Measurements from ENCODE around the gene DCBLD1.
"Not testable (repeated sequence)": the region's sequence is repeated elsewhere in the genome, so short reads cannot be mapped to it uniquely, and the experiment has no call there.

DCBLD1 gene

DNA sequence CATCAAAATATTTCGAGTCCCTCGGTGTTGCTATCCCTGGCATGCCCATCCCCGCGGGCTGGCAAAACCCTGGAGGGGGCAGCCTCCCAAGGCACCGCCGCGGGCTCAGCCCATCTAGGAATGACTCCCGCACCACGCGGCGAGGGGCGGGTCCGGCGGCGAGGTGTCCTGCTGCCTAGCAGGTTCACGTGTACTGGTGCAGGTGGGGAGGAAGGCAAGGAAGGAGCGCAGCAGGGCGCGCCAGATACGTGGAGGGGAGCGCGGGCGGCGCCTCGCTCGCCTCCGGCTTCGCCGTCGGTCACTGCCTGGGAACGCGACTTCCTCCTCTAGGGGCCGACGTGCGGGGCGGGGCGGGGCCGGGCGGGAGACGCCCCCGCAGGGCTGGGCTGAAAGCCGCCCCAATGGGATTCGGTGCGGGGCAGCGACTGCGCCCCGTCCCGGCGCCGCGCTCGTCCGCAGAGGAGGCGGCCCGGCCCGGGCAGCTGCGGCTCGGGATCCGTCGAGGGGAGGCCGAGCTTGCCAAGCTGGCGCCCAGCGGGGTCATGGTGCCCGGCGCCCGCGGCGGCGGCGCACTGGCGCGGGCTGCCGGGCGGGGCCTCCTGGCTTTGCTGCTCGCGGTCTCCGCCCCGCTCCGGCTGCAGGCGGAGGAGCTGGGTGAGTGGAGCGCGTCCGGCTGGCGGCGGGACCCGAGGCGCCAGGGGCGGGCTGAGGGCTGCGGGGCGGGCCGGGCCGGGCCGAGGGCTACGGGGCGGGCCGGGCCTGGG is at the start of gene DCBLD1:
Gene DCBLD1, plus strand, starts transcription at position 435 of the 764 bp plus-strand sequence. Its CDS starts 108 bp downstream, at position 543.
- peak; percentile 58 for DNase-seq

DNA sequence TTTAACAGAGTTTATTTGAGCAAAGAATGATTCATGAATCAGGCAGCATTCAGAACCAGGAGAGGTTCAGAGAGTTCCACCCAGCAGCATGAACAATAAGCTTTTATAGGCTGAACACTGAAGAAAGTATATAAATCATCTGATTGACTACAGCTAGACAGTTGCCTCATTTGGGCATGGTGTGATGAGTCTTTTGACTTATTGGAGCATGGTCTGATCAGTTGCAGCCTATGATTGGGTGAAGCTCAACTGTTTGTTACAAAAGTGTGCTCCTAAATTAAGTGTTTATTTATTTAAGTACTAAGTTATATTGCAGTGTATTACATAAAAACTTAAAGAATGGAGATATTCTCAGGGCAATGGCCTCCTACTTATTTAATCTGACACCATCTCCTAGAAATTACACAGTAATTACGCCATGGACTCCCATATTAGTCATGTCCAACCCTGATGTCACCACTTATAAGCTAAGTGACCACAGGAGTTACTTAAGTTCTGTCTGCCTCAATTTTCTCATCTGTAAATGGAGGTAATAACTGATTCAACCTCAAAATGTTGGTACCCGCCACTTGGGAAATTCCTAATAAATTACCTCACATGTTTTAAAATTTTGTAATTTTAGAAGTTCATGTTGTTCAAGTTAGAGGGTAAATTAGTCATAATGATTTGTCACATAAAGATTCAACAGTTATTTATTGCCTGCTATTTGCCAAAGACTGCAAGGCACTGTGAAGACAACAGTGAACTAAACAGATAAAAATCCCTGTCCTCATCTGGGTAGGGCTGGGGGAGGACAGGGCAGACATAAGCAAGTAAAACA is 41.6 kb upstream of the DCBLD1 start:
- DNase-seq, result no peak

DNA sequence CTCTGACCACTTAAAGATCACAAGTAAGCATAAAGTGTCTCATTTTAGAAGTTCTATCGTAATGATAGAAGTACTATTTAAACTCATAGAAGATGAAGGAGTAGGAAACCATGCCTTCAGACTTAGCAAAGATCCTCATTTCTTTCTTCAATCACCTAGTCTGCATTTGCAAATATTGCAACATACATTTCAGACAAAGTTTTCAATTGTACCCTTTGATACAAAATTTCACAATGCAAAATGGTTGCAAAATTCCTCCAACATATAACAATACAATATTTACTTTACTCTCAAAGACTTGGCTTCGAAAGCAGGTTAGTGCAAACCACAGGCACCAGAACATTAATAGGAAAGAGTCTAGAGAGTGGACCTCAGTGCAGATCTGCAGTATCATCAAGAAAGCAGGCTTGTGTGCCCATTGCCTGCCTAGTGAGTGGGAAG is 40.6 kb upstream of the DCBLD1 start:
- DNase-seq, result no peak

DNA sequence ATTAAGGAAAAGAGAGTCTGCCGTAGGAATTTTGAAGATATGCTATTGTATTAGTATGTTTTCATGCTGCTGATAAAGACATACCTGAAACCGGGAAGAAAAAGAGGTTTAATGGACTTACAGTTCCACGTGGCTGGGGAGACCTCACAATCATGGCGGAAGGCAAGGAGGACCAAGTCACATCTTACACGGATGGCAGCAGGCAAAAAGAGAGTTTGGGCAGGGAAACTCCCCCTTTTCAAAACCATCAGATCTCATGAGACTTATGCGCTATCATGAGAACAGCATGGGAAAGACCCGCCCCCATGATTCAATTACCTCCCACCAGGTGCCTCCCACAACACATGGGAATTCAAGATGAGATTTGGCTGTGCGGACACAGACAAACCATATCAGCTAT is 40.2 kb upstream of the DCBLD1 start:
- DNase-seq, result not testable (repeated sequence)

DNA sequence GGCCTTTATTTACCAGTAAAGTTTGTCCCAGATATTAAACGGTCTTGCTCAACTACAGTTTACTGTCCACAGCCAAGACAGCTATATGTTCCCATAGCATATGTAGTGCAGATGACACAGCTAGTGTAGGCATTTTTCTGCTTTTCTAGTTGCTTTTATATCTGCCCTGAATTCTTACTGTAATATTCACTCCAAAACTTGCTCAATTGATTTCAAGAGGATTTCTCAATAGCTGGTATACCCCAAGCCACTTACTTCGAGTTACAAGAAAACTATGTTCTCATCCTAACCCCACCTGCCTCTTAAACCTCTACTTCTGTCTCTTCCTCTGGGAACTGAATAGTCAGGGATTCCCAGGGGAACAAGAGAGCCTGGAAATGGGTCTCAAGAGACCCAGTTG is 37.9 kb upstream of the DCBLD1 start:
- DNase-seq, result no peak

DNA sequence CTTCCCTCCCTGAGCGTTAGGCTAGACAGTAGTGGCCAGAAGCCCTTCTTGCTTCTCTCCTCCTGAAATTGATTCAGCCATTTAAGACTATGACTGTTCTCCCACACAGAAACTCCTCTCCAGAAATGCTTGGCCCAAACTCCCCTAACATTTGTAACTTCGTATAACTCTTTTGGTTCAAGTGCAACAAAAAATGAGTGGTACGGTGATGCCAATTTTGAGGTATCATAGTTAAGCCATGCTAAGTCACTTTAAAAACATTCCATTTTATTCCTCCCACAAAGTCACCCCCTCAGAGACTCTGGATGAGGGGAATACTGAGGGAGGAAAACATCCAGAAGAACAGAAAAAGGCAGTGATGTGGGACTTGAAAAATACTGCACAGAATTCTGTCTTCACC is 35.6 kb upstream of the DCBLD1 start:
- DNase-seq, result no peak

DNA sequence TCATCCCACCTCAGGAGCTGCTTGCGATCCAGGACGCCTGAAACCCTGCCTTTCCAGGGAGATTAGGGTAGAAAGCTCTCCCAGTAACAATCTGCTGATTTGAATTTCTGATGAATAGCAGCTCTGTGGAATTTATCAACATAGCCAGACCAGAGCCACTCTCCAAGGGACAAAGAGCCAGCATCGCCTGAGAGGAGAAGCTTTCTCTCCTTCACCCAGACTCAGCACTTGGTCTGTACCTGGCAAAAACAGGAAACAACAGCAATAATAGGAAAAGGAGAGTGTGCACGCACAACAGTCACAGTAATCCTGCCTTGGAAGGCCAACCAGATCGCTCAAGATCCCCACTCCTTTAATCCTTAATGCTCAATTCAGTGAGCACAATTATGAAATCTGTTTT is 34.5 kb upstream of the DCBLD1 start:
- DNase-seq, result no peak

DNA sequence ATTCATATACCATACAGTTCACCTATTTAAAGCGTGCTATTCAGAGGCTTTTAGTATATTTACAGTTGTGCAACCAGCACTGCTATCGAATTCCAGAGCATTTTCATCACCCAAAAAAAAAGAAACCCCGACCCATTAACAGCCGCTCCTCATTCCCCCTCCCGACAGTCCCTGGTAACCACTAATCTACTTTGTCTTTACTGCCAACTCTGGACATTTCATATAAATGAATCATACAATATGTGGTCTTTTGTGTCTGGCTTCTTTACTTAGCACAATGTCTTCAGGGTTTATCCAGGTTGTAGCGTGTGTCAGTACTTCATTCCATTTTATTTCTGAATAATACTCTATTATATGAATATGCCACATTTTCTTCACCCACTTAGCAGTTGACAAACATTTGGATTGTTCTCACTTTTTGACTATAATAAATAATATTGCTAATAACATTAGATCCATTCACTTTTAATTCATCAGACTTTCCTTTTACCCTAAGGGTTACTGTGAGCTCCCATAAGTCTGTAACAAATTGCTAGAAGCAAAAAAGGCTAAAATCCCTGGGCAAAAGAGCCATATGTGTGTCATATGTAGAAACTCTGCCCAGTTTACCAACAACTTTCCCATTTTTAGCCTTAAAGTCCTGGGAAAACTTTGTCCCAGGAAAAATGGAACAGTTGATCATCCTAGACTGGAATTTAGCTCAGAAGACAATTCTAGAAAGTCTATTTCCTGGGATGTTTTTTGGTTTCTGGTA is 33.6 kb upstream of the DCBLD1 start:
- DNase-seq, result no peak

DNA sequence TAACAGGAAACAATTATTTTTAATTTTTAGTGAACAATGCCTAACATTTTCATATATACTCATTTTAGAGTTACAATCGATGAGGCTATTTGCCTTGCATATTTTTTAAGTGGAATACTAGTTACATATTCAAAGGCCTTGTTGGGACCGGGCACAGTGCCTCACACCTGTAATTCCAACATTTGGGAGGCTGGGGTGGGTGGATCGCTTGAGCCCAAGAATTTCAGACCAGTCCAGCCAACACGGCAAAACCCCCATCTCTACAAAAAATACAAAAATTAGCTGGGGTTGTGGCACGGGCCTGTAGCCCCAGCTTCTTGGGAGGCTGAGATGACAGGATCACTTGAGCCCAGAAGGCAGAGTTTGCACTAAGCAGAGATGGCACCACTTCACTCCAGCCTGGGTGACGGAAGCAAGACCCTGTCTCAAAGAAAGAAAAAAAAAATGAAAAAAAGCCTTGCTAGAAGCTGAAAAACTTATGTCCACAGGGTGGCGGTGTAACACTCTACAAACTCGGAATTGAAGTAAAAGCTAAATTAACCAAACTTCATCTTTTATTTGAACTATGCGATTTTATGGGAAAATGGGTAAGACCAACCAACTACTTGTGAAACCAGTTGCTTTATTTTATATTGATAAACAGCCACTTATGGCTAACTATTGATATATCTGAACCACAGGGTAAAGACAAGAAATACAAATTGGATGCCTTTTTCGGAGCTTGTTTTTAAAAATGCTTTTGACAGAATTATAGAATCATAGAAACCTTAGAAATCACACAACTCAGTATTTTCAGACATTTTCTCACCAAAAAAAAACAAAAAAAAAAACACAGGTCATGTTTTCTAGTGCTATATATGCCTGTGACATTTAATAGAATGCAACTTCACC is 32.7 kb upstream of the DCBLD1 start:
- DNase-seq, result no peak

DNA sequence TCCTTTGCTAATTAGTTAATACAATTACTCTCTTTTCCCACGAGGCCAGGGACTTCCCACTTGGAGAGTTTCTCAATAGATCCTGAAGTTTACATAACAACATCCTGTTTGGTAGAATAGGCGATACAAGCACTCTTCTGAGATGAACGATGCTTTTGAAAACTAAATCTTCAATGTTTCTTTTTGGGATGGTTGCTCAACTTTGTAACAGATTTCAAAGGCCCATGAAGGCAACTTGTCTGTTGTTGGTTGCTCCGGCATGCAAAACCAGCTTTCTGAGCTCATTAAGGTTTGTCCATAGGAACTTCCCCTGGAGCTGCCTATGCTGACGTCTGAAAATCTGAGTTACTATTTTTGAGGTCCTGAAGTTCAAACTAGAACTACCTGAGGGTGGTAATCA is 30.8 kb upstream of the DCBLD1 start:
- no peak for DNase-seq

DNA sequence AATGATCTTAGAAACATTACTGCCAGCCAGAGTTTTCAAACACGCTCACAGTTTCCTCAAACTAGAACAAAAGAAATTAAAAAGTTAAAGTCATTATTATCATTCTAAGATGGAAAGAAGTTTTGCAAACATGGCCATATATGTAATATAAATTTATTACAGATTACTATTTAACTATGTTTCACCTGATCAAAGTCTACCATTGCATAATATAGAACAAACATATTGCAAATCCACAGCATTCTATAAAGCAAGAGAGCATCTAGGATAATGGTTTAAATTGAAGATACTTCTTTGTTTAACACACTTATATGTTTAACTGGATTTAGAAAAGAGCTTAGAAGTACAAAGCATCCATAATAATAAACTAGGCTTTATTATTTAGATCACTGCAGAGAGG is 26.2 kb upstream of the DCBLD1 start:
- DNase-seq, result no peak

DNA sequence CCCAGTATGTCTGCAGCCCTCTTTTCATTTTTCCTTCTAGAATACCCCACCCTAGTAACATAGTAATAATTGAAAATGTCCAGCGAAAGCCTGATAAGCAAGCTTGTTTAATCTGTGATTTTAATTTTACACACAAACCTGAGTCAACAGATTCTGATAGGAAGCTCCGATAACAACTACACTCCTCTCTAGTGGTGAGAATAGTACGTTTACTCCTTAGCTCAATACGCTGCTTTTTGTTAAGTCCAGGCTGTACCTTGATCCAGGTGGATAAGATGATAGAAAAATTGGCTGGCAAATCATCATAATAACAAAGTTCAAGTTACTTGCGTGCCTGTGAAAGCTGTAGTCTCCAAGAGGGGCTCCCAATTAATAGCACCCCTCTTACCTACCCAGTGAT is 25.5 kb upstream of the DCBLD1 start:
- no peak for DNase-seq

DNA sequence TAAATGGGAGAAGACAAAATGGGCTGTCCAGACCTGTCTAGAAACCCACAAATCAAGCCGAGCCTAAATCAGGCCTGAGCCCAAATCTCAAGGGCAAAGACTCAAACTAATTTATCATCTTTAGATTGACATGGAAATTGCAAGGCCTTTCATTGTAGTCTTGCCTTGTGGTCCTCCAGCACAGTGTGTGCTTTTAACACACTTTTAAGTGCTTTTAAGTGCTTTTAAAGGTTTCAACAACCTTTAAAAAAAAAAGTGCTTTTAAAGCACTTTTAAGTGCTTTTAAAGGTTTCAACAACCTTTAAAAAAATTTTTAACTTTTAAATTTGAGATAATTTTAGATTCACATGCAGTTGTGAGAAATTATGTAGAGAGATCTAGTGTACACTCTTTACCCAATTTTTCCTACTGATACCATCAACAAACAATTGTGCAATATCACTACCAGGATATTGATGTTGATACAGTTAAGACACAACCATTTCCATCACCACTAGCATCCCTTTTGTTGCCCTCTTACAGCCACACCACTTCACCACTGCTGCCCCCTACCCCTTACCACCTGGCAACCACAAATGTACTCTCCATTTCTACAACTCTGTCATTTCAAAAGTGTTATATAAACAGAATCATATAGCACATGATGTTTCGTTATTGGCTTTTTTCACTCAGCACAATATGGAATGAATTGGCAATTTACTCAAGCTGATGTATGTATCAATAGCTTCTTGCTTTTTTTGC is 23.1 kb upstream of the DCBLD1 start:
- no peak for DNase-seq

DNA sequence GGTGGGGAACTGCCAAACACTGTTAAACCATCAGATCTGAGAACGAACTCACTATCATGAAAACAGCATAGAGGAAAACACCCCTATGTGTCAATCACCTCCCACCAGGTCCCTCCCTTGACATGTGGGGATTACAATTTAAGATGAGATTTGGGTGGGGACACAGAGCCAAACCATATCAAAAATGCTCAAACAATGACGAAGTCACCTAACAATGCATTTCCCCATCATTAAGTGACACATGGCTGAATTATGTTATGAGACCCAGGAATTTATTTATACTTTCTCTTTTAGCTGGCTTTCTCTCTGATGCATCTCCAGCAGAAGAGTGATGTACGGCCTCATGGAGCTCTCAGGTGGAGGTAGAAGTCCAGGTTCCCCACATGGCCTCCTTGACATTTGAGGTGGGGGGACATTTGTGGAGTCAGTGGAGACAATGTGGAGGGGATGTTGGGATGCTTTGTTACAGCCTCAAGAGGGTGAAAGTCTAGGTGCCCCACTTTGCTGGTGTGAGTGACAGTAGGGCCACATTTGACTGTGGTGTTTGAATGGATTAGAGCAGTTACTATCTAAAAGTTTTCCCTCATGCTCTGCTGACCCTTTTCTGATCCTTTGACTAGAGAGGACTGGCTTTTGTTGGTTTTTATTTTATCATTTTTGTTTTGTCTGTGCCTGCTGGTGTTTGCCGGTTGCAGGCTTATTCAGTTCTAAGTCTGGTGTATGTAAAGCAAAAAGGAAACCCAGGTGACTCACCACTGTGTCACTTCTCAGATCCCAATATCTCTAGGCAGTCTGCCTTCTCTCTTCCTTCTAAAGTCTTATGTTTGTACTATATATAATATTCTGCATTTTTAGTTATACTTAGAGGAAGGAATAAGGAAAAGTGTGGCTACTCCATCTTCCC is 18.5 kb upstream of the DCBLD1 start:
- DNase-seq, result no peak

DNA sequence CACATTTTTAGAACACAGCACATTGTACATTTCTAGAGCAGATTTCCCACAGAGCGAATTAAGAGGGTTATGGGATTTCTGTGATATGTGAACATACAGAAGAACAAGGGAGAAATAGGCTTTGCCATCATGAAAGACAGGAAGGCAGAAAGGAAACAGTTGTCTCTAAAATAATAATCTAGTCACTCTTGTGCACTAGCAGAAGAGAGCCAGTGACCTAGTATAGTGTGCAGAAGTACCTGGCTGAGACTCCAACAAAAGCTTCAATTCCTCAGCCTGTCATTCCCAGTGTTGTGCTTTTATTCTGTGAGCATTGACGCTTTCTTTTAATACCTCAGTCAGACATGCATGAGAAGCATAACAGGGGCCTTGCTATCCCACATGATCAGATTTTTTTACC is 17.8 kb upstream of the DCBLD1 start:
- no peak for DNase-seq

DNA sequence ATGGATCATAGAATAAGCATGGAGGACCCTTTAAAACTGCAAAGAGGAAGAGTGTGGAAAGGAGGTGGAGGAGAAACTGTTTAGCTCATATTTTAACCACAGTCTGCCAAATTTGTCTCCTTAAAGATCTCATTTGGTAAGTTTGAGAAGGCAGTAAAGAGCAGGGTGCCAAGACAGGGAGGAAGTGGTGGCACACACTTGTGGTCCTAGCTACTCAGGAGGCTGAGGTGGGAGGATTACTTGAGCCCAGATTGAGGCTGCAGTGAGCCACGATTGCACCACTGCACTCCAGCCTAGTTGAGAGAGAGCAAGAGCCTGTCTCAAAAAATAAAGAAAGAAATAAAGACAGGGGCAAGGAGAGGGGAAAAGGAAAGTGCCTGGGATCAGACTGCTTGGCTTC is 16.8 kb upstream of the DCBLD1 start:
- DNase-seq, result no peak

DNA sequence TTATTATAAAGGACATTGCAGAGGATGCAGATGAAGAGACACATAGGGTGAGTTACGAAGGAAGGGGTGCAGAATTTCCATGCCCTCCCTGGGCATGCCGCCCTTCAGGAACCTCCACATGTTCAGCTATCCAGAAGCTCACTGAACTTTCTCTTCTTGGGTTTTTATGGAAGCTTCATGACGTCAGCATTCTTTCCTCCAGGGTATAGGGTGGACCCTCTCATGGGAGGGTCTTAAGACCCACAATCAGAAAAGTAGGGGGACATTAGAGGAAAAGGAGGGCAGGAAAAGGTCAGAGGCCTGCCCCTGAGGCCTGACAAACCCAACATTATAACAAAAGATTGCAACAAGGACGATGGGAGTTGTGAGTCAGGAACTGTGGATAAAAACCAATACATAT is 14.6 kb upstream of the DCBLD1 start:
- DNase-seq, result no peak

DNA sequence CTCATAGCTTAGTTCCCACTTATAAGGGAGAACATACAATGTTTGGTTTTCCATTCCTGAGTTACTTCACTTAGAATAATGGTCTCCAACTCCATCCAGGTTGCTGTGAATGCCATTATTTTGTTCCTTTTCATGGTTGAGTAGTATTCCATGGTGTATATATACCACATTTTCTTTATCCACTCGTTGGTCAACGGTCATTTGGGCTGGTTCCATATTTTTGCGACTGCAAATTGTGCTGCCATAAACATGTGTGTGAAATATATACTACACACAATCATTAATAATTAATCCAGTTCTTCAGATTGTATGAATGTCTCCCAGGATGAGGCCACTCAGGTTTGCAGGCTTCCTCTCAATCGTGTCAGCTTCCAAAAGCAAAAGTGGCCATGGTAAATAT is 13.9 kb upstream of the DCBLD1 start:
- not testable (repeated sequence) for DNase-seq

DNA sequence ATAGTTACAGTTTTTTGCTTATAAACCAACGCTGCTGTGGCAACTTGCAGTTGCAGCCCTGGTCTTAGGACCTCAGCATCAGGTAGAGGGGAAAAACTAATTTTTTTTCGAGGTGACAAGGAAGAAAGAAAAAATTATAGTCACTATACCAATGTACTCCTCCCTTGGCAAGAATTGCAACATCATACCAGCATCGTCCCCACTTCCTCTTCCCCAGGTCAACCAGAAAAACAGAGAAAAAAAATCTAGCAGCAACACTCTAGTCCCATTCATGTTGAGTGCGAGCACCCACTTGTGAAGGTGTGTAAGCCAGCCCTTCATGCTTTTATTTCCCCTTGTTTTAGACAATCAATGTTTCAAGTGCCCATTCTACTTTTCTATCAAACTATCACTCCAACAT is 13.1 kb upstream of the DCBLD1 start:
- no peak for DNase-seq

DNA sequence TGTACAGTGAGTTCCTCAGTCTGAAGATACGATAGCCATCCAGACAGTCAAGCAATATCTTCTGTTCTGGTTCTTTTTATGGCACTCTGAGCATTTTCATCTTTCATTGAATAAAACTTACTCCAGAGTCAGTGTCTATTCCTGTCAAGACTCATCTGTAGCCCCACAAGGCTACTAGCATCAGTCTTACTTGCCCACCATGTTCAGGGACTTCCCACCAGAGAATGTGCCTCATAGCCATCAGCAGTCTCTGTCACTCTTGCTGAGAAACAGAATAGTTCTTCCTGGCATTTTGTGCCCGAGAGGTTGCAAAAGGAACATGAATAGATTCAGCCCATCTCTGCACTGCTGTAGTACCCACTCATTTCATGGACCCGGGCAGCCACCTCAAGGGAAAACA is 12.7 kb upstream of the DCBLD1 start:
- DNase-seq, result no peak

DNA sequence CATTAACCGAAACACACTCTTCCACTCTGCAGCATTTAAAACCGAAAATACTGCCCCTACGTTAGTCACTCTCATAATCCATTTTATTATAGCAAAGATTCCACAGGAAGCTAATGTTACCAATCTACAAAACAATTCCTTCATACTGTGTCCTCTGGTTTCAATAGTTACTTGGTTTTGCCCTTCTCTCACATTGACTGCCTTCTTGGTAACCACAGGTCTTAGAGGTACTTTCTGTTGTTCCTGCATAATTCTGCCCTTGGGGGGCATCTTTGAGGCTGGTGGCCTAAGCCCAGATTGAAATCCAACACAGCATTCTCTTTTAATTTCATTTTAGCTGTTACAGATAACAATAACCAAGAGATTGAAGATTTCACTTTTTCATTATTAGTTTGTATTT is 9.8 kb upstream of the DCBLD1 start:
- DNase-seq, result no peak
